H1 (cell line): Measurements from ENCODE around the gene MT1F. TPM values are rescaled to one million over a fixed set of nuclear protein-coding genes. Genes with fewer than 3 reads are reported as not detected.

Experiments used
- CTCF ChIA-PET: fragments of 300-600 bp; sonication (Branson Sonifier 250); formaldehyde crosslinking; loops from one replicate; lab custom pipeline; 2021; ENCODE audit not compliant: partially characterized antibody; lab: Charles Lee
- POLR2A ChIA-PET: fragments of 300-600 bp; sonication (Branson Sonifier 250); formaldehyde crosslinking; loops from one replicate; lab custom pipeline; 2021; ENCODE audit warnings: inconsistent platforms; ENCODE audit not compliant: partially characterized antibody; lab: Charles Lee
- DNase-seq, 2 experiments: peaks; one replicate each; pipeline versions ENCODE4 v3.0.0 to v3.0.0-alpha.2; 2010 to 2022; ENCODE audit warnings: low spot score in 2 of 2, low read depth in 1 of 2, mixed read lengths in 1 of 2
- FAIRE-seq: peaks from 2 replicates; lab custom pipeline; 2011; peaks lifted over from hg19 to GRCh38; lab: Jason Lieb, UNC
- H2AFZ ChIP-seq: 2 replicates; pipeline ENCODE4 v1.8.1; 2012; ENCODE audit warnings: low read length, inconsistent platforms
- H2AK5ac ChIP-seq: 2 replicates; pipeline ENCODE4 v1.6.1; 2013; ENCODE audit warnings: low read depth, low read length
- H2BK120ac ChIP-seq: replicated peaks from 2 replicates; pipeline ENCODE3; 2013; ENCODE audit warnings: low read depth, low read length, inconsistent platforms
- H2BK12ac ChIP-seq: 2 replicates; pipeline ENCODE4 v1.6.1; 2013; ENCODE audit warnings: low read depth, low read length
- H2BK15ac ChIP-seq: 2 replicates; pipeline ENCODE4 v1.6.1; 2013; ENCODE audit warnings: low read length
- H2BK20ac ChIP-seq: 2 replicates; pipeline ENCODE4 v1.6.1; 2013; ENCODE audit warnings: low read length
- H2BK5ac ChIP-seq: 2 replicates; pipeline ENCODE4 v1.6.1; 2013; ENCODE audit warnings: low read depth, low read length
- H3K14ac ChIP-seq: 2 replicates; pipeline ENCODE4 v1.6.1; 2013; ENCODE audit warnings: inconsistent platforms; ENCODE audit not compliant: insufficient read length
- H3K18ac ChIP-seq: 2 replicates; pipeline ENCODE4 v1.6.1; 2013; ENCODE audit warnings: low read length; ENCODE audit errors: extremely low read depth
- H3K23ac ChIP-seq: 2 replicates; pipeline ENCODE4 v1.6.1; 2013; ENCODE audit warnings: inconsistent platforms; ENCODE audit not compliant: insufficient read length
- H3K23me2 ChIP-seq: 2 replicates; pipeline ENCODE4 v1.6.1; 2013; ENCODE audit warnings: low read depth, low read length
- H3K27ac ChIP-seq: 2 replicates; pipeline ENCODE4 v1.6.1; 2011; ENCODE audit warnings: low read depth, low read length, inconsistent platforms
- H3K27me3 ChIP-seq, 4 experiments: replicated peaks in 1 of 4; 1 replicate in 1 of 4; 2 replicates in 3 of 4; pipeline versions ENCODE4 v1.6.1 to v1.8.1; 2011 to 2013; ENCODE audit warnings: low read length in 3 of 4, mild to moderate bottlenecking in 3 of 4, inconsistent platforms in 2 of 4, mixed read lengths in 2 of 4, moderate library complexity in 1 of 4; ENCODE audit not compliant: control insufficient read depth in 3 of 4, insufficient read depth in 3 of 4; ENCODE audit errors: extremely low read depth in 1 of 4
- H3K36me3 ChIP-seq, 4 experiments: 2 replicates each; pipeline versions ENCODE4 v1.6.1 to v1.8.1; 2011 to 2013; ENCODE audit warnings: mild to moderate bottlenecking in 4 of 4, low read length in 3 of 4, moderate library complexity in 2 of 4, control low read depth in 1 of 4, inconsistent platforms in 1 of 4; ENCODE audit not compliant: insufficient read depth in 4 of 4, control insufficient read depth in 2 of 4
- H3K4ac ChIP-seq: replicated peaks from 2 replicates; pipeline ENCODE3; 2013; ENCODE audit warnings: low read length, low read depth, mixed read lengths, inconsistent platforms; ENCODE audit not compliant: insufficient read length
- H3K4me1 ChIP-seq, 4 experiments: replicated peaks in 1 of 4; 1 replicate in 1 of 4; 2 replicates in 3 of 4; pipeline versions ENCODE4 v1.6.1 to v1.8.1; 2011 to 2013; ENCODE audit warnings: low read length in 3 of 4, inconsistent platforms in 2 of 4, mixed read lengths in 1 of 4; ENCODE audit not compliant: insufficient read depth in 4 of 4, control insufficient read depth in 3 of 4
- H3K4me2 ChIP-seq, 2 experiments: 2 replicates each; pipeline versions ENCODE4 v1.6.1 to v1.8.1; 2011 to 2013; ENCODE audit warnings: low read depth in 2 of 2, low read length in 2 of 2, control low read depth in 1 of 2, inconsistent platforms in 1 of 2, mild to moderate bottlenecking in 1 of 2; ENCODE audit not compliant: insufficient read depth in 1 of 2
- H3K4me3 ChIP-seq, 4 experiments: fragments of 200-600, 300-600 bp in 1 of 4; sonication (generic), shearing (Covaris generic), sonication (Bioruptor Twin) in 1 of 4; 2 replicates each; pipeline versions ENCODE4 v1.5.1 to v1.8.1; 2011 to 2016; ENCODE audit warnings: low read length in 4 of 4, low read depth in 3 of 4, control low read depth in 2 of 4, inconsistent platforms in 2 of 4, mild to moderate bottlenecking in 2 of 4, mixed read lengths in 1 of 4, moderate library complexity in 1 of 4; ENCODE audit not compliant: insufficient read depth in 2 of 4; ENCODE audit errors: extremely low read depth in 1 of 4
- H3K56ac ChIP-seq: replicated peaks from 2 replicates; pipeline ENCODE3; 2013; ENCODE audit warnings: low read depth, mild to moderate bottlenecking, mixed read lengths, low read length, inconsistent platforms; ENCODE audit not compliant: insufficient read length
- H3K79me1 ChIP-seq: 2 replicates; pipeline ENCODE4 v1.6.1; 2013; ENCODE audit warnings: low read depth, low read length, control low read depth
- H3K79me2 ChIP-seq, 2 experiments: 2 replicates each; pipeline versions ENCODE4 v1.6.1 to v1.8.1; 2012 to 2013; ENCODE audit warnings: low read length in 2 of 2, mild to moderate bottlenecking in 2 of 2, inconsistent platforms in 1 of 2; ENCODE audit not compliant: insufficient read depth in 2 of 2, control insufficient read depth in 1 of 2
- H3K9ac ChIP-seq, 4 experiments: replicated peaks in 1 of 4; 1 replicate in 1 of 4; 2 replicates in 3 of 4; pipeline versions ENCODE4 v1.6.1 to v1.8.1; 2011 to 2013; ENCODE audit warnings: low read depth in 3 of 4, low read length in 3 of 4, control low read depth in 2 of 4, mild to moderate bottlenecking in 2 of 4, moderate library complexity in 2 of 4, inconsistent platforms in 1 of 4; ENCODE audit errors: extremely low read depth in 1 of 4
- H3K9me3 ChIP-seq, 2 experiments: 2 replicates each; pipeline versions ENCODE4 v1.6.1 to v1.8.1; 2012 to 2013; ENCODE audit warnings: mild to moderate bottlenecking in 2 of 2, moderate library complexity in 2 of 2, control low read depth in 1 of 2, inconsistent platforms in 1 of 2, low read depth in 1 of 2, low read length in 1 of 2, mixed read lengths in 1 of 2; ENCODE audit not compliant: insufficient read depth in 2 of 2
- H4K20me1 ChIP-seq, 2 experiments: replicated peaks in 1 of 2; 2 replicates each; pipeline versions ENCODE3 to v1.8.1; 2011 to 2013; ENCODE audit warnings: inconsistent platforms in 2 of 2, low read length in 2 of 2, mild to moderate bottlenecking in 1 of 2; ENCODE audit not compliant: insufficient read depth in 2 of 2, control insufficient read depth in 1 of 2
- H4K5ac ChIP-seq: 2 replicates; pipeline ENCODE4 v1.6.1; 2013; ENCODE audit warnings: low read length, low read depth, mixed read lengths, inconsistent platforms; ENCODE audit not compliant: insufficient read length
- H4K8ac ChIP-seq: 2 replicates; pipeline ENCODE4 v1.8.0; 2013; ENCODE audit warnings: mild to moderate bottlenecking, moderate library complexity, low read length, inconsistent platforms; ENCODE audit not compliant: insufficient read depth; ENCODE audit errors: extremely low read depth
- H4K91ac ChIP-seq: replicated peaks from 2 replicates; pipeline ENCODE3; 2013; ENCODE audit warnings: low read length, mixed read lengths, inconsistent platforms; ENCODE audit not compliant: insufficient read length
- BRCA1 ChIP-seq: IDR thresholded peaks from 2 replicates; pipeline ENCODE4 v1.6.1; 2012; ENCODE audit warnings: low read depth, low read length, improper control_type of control experiment
- CBX5 ChIP-seq: fragments of 300-800, 300-1000 bp; sonication (generic); IDR thresholded peaks from 2 replicates; pipeline ENCODE4 v1.7.1; 2016; ENCODE audit warnings: antibody characterized with exemption, low read length, low read depth
- POU5F1 ChIP-seq: IDR thresholded peaks from 2 replicates; pipeline ENCODE4 v1.6.1; 2011; ENCODE audit warnings: low read depth, mild to moderate bottlenecking, low read length, moderate library complexity
- YY1 ChIP-seq: IDR thresholded peaks from 2 replicates; pipeline ENCODE4 v1.6.1; 2011; ENCODE audit warnings: low read depth, mild to moderate bottlenecking, low read length
- WGBS, 2 experiments: shearing (Covaris generic) in 1 of 2; methylation state at CpG; one replicate each; pipeline versions ENCODE4 v1.1.6 to v1.1.7; 2013 to 2015; ENCODE audit warnings: low lambda C conversion rate in 2 of 2, mixed read lengths in 2 of 2, inconsistent platforms in 1 of 2, low coverage in 1 of 2, missing lambda C conversion rate in 1 of 2; ENCODE audit not compliant: insufficient replicate concordance in 2 of 2, insufficient coverage in 1 of 2, insufficient read length in 1 of 2; ENCODE audit errors: extremely low coverage in 1 of 2, missing lambda C conversion rate in 1 of 2; 5-methylcytosine and 5-hydroxymethylcytosine counted together
- polyA plus RNA-seq, 7 experiments: library from polyadenylated mRNA; depleted of rRNA in 3 of 7; stranded (reverse) in 5 of 7; unstranded in 2 of 7; fragments of >200 nt in 5 of 7; fragments of 200-250 nt in 2 of 7; gene quantifications; 1 replicate in 5 of 7; 2 replicates in 1 of 7; 4 replicates in 1 of 7; pipeline versions ENCODE4 v1.2.1 to v1.2.3, GENCODE V29; 2011 to 2013; ENCODE audit warnings: missing spikeins in 2 of 7, mixed read lengths in 2 of 7
- total RNA-seq: library from RNA; stranded (reverse); fragmentation: NEBNext Ultra II Directional; extraction: Animal tissue kit (Norgen Biotek cat#: 25700); gene quantifications from 2 replicates; pipeline ENCODE4 v1.2.1, GENCODE V29; 2021

The MT1F gene
- total and polyA plus RNA-seq, 2 of the 8 experiments (the other 6 are each of a cell fraction or from before 2014, with no cell fraction given): 5.9 to 20.8 TPM

DNA sequence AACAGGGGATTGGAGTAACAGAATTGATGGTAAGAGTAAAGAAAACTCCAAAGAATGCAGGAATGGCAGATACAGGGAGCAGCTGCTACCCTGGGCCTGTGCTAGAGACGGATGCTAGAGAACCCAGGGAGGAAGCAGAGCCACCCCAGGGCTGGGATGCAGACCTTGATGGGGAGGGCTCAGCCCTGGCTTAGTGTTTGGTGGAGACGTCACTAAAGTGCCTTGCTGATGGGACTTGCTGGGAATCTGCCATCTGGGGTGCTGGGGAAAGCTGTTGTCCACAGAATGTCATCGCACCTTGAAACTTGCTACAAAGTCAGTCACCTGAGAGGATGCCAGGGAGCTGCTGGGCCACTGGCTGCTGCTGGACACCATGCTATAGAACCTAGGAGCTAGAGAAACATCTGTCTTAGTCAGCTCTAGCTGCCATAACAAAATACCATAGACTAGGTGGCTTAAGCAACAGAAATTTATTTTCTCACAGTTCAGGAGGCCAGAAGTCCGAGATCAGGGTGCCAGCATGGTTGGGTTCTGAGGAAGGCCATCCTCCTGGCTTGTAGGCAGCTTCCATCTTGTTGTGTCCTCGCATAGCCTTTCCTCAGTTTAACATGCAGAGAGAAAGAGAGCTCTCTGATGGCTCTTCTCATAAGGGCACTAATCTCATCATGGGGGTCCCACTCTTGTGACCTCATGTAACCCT, 39.8 kb downstream of the MT1F start:
- Histone ChIP-seq H3K14ac (no peak overlapping the region), H3K23me2 (no peaks in the 10 kb centered on the region), H4K91ac (no peak overlapping the region), H4K5ac (no peak overlapping the region), H3K4ac (no peak overlapping the region), H3K4me2 (no peak overlapping the region), H2AFZ (no peak overlapping the region), H2BK20ac (no peak overlapping the region), H2BK120ac (no peak overlapping the region), H2BK12ac (no peak overlapping the region; the same call in 1 of the 2 replicates), H3K27ac (no peak overlapping the region), H3K4me1 (peaks cover 0 to 2% (median 0%) of the 10 kb centered on the region in 4 experiments; a peak in 1 of 7 replicates), H4K8ac (no peak overlapping the region), H3K79me2 (no peaks in the 10 kb centered on the region), H3K23ac (no peak overlapping the region), H2AK5ac (no peak overlapping the region), H3K36me3 (no peaks in the 10 kb centered on the region), H3K9me3 (peaks cover 0 to 4% of the 10 kb centered on the region in 2 experiments; a peak in 1 of 4 replicates), H3K79me1 (no peaks in the 10 kb centered on the region), H3K27me3 (no peaks in the 10 kb centered on the region; a peak in 1 of 7 replicates), H4K20me1 (no peaks in the 10 kb centered on the region), H3K4me3 (no peak overlapping the region), H2BK15ac (no peak overlapping the region; the same call in 1 of the 2 replicates), H3K56ac (no peak overlapping the region), H2BK5ac (no peak overlapping the region), H3K18ac (no peak overlapping the region), H3K9ac (no peak overlapping the region)
- ChIA-PET POLR2A (interaction anchor here (0.7 to 5.0 kb wide), 4 partner anchors 14 to 53 kb away, joined by 3 to 28 read pairs (median 4); partner anchors contain the start of genes MT1X and NUP93), CTCF (interaction anchor here (0.6 to 2.1 kb wide), 11 partner anchors 10 to 165 kb away, joined by 3 to 6 read pairs (median 3); no protein-coding TSS in a partner anchor)
- FAIRE-seq (no peak), DNase-seq (no peak)
- TF ChIP-seq YY1 (no peak), POU5F1 (no peak), BRCA1 (no peak), CBX5 (no peak)
- 82% methylated on average over 5 of the region's 5 CpGs; no CpG with 5 or more reads in 1 of the 2 experiments for WGBS, 2 experiments
